ENCODE results near the gene IL18RAP. TPM values are rescaled to one million over a fixed set of nuclear protein-coding genes. Genes with fewer than 3 reads are reported as not detected.

IL18RAP gene
- total RNA-seq, 2 donors from 2014 or later = 0.30 to 1.4 TPM

- H3K27me3 ChIP-seq = no peaks in the 10 kb centered on the region
- no peaks in the 10 kb centered on the region for H3K36me3 ChIP-seq
- no peak for DNase-seq (ENCODE audit: low spot score)
- H3K4me3 ChIP-seq = no peak overlapping the region
- H3K9me3 ChIP-seq = peaks cover 0 to 5% of the 10 kb centered on the region in 2 donors
- no peak overlapping the region for H3K27ac ChIP-seq
- TF ChIP-seq, protein P1, sequence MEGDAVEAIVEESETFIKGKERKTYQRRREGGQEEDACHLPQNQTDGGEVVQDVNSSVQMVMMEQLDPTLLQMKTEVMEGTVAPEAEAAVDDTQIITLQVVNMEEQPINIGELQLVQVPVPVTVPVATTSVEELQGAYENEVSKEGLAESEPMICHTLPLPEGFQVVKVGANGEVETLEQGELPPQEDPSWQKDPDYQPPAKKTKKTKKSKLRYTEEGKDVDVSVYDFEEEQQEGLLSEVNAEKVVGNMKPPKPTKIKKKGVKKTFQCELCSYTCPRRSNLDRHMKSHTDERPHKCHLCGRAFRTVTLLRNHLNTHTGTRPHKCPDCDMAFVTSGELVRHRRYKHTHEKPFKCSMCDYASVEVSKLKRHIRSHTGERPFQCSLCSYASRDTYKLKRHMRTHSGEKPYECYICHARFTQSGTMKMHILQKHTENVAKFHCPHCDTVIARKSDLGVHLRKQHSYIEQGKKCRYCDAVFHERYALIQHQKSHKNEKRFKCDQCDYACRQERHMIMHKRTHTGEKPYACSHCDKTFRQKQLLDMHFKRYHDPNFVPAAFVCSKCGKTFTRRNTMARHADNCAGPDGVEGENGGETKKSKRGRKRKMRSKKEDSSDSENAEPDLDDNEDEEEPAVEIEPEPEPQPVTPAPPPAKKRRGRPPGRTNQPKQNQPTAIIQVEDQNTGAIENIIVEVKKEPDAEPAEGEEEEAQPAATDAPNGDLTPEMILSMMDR (IDR thresholded peaks at IDR 0.05) = no peak
- no peaks in the 10 kb centered on the region for H3K4me1 ChIP-seq
These were observed 10.8 kb upstream of the IL18RAP start for GRCh38 chr2:102412199-102412598.

DNA sequence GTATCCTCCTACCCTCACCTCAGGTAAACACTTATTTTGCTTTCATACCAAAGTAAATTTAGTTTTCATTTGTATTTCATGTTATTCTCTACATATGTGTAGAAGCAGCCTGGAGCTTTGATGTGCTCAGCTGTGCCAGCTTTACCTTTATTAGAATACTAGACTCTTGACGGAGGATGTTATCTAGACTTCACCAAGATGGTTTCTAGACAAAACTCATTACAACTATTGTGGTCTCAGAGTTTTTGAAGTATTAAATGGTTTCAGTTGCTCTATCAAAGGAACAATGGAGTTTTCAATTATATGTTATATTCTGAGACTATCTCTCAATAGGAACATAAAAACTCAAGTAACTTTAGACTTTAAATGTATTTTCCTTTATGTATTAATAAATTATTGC is 5.0 kb upstream of the IL18RAP start:
- TF ChIP-seq, protein P1 (IDR thresholded peaks at IDR 0.05) = no peak
- H3K27ac ChIP-seq = no peak overlapping the region
- no peaks in the 10 kb centered on the region for H3K4me1 ChIP-seq
- no peak for DNase-seq (ENCODE audit: low spot score)
- H3K27me3 ChIP-seq = no peaks in the 10 kb centered on the region
- H3K4me3 ChIP-seq = no peak overlapping the region
- no peaks in the 10 kb centered on the region for H3K9me3 ChIP-seq
- no peaks in the 10 kb centered on the region for H3K36me3 ChIP-seq

DNA sequence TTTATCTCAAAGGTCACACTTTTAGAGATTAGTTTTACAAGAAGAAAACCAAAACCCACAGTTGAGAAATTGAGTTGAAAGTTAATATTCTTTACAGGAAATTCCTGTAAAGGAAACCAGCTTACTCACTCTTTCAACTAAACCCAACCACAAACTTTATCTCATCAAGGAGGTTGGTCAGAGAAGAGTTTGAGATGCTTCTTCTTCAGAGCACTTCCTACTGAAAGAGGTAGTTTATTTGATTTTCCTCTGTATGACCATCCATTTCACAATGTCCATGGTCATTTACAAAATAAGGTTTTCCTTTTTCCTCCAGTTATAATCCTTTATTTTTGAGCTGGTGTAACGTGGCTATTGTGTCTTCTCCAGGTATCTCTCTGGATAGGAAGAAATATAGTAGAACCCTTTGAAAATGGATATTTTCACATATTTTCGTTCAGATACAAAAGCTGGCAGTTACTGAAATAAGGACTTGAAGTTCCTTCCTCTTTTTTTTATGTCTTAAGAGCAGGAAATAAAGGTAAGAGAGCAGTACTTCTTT is 4.5 kb upstream of the IL18RAP start:
- H3K27ac ChIP-seq = no peak overlapping the region
- TF ChIP-seq, protein P1 (IDR thresholded peaks at IDR 0.05) = no peak
- DNase-seq (ENCODE audit: low spot score) = no peak

GRCh38 chr2:102420290-102420689 is 2.7 kb upstream of the IL18RAP start:
- Histone ChIP-seq H3K9me3 (no peaks in the 10 kb centered on the region), H3K27ac (no peak overlapping the region), H3K4me1 (no peaks in the 10 kb centered on the region), H3K27me3 (no peaks in the 10 kb centered on the region), H3K36me3 (no peaks in the 10 kb centered on the region), H3K4me3 (no peak overlapping the region)
- TF ChIP-seq, protein P1 (IDR thresholded peaks at IDR 0.05) = no peak
- DNase-seq (ENCODE audit: low spot score) = no peak

More for the DNA sequence above, 4.5 kb upstream of the IL18RAP start:
- Histone ChIP-seq H3K9me3 (no peaks in the 10 kb centered on the region), H3K4me1 (no peaks in the 10 kb centered on the region), H3K4me3 (no peak overlapping the region), H3K27me3 (no peaks in the 10 kb centered on the region), H3K36me3 (no peaks in the 10 kb centered on the region)

DNA sequence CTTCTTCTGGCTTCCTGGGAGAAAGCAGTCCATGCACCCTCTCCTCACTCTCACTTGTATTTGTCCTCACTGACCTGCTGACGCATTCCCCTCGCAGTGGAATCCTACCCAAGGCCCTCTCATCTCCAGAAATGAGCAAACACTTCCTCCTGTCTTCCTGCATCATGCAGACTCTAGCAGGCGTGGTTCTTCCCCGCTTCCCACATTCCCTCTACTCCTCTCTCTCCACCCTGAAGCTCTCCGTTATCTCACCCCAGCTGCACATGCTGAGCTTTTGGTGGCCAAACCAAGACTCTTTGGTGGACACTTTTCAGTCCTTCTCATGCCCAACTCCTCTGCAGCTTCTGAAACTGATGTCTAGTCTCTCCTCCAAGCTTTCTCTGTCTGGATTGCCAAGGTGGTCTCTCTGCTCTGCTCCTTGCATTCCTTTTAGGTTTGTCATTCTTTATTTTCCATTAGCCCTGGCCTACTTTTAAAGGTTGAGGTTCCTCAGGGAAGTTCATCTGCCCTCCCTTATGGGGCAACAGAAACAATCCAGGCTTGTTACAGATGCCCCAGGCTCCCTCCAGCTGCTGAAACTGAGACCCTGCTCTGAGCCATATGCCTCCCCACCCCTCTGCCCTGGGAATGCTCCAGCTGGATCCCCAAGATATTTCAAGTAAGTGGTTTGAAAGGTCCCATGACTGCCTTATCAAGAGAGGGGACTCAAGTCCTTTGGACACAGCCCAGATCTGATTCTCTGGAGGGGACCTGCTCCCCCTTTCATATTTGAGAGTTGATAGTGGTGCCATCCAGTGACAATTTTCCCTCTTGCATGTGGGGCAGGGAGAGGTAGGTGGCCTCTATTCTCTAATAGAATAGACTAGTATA is 835 bp upstream of the IL18RAP start:
- no peak overlapping the region for H3K27ac ChIP-seq
- H3K4me1 ChIP-seq = no peaks in the 10 kb centered on the region
- no peaks in the 10 kb centered on the region for H3K36me3 ChIP-seq
- no peaks in the 10 kb centered on the region for H3K27me3 ChIP-seq
- TF ChIP-seq, protein P1 (IDR thresholded peaks at IDR 0.05) = no peak
- H3K9me3 ChIP-seq = no peaks in the 10 kb centered on the region
- no peak for DNase-seq (ENCODE audit: low spot score)
- no peak overlapping the region for H3K4me3 ChIP-seq

Measured in right atrium auricular region (tissue), 2 donors.